HCEC 1CT (cell line): ENCODE data around the gene TMEM187.

Experiments
- DNase-seq: peaks from one replicate; pipeline ENCODE4 v3.0.0-alpha.2; 2017

TMEM187 gene

DNA sequence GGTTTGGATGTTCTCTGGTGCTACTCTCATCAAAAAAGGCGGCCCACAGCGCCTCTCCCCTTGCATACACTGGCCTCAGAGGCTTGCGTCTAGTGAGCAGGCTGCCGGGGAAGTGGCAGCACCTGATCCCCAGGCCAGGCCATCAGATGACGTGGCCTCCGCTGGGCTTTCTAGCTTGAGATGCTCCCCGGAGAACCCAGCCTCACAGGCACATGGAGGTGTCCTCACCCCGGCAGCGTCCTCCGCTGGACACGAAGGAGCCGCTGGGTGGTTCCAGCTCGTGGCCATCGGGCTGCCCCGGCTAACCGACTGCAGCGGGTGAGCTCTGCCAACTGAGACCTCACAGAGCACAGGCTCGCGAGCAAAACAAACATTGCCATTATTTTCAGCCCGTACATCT, 34.4 kb downstream of the TMEM187 start:
- no peak for DNase-seq

DNA sequence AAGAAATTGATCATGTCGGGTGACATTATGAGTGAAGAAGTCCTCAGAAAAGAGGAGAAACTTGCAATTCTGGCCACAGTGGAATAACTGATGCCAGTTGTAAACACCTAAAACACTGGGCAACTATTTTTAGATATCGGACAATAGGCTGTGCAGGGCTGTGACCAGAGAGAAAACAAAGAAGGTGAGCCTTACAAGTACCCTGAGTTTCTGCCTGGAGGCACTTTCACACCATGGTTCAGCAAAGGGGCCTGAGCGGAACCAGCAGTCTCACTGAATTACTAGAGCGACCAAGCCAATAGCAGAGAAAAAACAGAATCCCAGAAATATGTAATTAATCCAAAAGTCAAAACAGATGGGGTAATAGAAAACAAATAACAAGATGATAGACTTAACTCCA, 36.0 kb downstream of the TMEM187 start:
- DNase-seq = no peak

DNA sequence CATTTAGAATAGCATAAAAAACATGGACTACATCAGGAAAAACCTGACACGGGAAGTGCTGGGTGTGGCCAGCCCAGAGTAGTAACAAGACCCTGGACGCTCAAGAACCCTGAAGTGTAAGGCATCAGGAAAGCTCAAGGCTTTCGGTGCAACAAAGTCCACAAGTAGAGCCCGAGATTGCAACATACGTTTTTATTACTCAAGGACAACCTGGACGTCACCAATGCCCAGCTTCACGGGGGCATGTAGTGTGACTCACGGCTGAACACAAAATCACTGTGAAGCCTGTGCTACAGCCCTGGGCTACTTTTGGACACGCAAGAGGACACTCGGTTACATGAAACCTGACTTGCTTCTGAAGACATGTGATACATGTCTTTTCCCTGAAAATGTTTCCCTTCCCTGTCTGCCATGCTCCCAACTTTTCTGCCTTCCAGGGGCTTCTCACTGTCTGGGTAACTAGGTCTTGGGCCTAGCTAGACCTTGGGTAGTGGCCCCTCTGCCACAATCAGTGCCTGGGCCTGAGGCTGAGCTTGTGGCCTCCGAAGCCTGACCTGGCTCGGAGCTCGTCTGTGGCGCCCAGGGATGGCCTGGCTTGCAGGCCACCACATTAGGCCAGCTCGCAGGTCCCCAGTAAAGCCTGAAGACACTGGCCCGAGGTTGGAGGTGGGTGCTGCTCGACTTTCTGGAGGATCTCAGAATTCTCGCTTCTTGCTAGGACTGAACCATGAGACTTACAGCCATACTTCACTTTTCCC, 38.0 kb downstream of the TMEM187 start:
- no peak for DNase-seq

DNA sequence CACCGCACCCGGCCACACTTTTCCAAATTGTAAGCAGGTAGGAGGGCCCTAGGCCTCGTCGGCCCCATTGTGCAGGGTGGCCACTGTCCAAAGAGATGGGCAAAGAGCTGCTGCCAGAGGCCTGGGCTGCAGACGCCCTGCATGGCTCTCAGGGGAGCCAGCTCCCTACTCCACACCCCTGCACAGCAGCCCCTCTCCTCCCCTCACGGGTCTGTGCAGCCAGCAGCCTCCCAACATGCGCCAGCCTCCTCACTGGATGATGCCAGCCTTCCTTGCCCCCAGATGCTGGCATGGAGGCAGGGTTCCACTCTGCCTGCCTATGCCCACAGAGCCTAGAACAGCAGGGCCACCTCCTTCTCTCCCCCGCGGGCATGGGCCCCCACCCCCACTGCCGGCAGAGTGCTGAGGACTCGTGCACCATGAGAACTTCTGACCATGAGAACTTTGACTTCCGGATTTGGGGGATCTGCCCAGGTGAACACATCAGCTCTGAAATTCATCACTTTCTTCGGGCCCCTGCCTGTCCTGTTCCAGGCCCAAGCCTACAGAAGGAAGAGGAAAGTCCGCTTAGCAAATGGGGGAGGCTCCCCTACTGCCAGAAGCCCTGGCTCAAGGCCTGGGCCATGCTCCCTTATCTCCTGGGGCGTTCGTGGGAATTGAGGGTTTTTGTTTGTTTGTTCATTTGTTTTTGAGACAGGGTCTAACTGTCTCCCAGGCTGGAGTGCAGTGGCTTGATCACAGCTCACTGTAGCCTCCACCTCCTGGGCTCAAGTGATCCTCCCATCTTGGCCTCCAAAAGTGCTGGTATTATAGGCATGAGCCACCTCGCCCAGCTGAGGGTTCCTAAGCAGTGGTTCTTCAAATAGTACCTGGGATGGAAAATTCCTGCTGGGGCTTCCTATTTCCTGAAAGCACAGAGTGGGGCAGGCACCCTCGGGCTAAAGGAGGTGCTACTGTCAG, 39.1 kb downstream of the TMEM187 start:
- no peak for DNase-seq

DNA sequence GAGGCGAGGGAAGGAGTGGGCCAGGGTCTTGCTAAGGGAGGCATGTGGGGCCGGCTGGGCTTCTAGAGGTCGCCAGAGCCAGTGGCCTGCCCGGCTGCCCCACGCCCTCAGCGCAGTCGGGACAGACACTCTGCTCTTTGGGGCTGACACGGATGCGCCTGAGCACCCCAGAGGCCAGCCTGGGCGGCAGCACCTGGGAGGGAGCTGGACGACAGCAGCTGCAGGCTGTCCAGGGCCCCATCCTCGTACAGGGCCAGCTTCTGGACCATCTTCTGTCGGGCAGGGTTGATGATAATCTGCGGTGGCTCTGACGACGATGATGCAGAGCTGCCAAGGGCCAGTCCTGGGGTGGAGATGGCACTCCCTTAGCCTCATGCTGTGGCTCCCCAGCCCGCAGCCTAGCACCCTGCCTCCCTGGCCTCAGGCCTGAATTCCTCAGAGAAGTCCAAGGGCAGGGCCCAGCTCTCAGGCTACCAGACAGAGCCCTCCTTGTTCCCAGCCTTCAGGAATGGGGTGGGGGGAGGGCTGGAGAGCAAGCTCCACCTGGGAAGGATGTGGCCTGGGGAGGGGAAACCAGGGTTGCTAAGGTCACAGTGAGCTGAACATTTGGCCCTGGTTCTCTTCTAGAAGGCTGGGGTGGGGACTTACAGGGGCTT, 39.9 kb downstream of the TMEM187 start:
- DNase-seq = no peak

DNA sequence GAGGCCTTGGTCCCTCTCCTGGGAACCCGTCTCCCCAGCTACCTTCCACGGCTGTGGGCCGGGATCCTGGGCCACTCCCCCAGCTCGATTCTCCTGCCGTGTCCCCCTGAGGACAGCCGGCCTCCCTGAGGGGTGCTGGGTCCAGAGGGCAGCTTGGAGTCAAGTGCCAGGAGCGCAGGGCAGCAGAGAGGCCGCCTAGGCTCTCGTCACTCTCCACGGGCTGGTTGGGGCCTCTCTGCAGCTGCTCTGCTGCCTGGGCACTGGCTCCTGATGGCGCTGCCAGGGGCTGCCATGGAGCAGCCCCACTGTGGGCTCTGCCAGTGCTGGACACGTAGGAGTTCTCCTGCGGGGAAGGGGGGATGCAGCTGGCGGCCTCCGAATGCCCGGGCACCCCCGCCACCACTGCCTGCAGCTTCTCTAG, 40.5 kb downstream of the TMEM187 start:
- no peak for DNase-seq

DNA sequence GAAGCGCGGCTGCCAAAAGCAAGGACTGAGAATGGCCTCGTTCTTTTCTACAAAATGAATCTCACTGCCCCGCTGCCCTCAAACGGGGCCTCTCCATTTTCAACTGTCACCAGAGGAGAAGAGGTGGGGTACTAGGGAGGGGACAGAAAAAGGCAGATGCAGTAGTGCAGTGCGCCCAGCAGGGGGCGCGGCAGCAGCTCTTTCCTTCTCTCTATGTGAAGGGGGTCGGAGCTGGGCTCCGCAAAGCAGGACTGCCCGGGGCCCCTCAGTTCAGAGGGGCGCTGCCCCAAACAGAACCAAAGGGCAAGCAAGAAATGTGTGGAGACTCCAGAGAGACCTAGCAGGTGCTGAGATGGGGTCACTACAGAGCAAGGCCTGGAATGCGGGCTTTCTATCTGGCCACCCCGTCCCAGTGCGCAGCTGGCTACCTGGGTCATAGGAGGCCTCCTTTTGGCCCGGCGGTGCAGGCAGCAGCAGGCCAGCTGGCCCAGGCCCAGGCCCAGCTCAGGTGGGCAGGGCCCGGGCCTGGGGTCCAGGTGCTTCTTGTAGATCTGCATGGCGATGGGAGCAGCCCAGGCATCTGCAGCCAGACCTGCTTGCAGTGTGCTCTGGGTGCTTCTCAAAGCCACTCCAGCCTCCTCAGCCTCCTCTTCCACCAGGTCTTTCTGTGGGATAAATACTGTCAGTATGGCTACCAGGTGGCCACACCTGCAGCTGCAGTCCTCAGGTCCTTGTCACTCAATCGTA, 41.2 kb downstream of the TMEM187 start:
- no peak for DNase-seq

DNA sequence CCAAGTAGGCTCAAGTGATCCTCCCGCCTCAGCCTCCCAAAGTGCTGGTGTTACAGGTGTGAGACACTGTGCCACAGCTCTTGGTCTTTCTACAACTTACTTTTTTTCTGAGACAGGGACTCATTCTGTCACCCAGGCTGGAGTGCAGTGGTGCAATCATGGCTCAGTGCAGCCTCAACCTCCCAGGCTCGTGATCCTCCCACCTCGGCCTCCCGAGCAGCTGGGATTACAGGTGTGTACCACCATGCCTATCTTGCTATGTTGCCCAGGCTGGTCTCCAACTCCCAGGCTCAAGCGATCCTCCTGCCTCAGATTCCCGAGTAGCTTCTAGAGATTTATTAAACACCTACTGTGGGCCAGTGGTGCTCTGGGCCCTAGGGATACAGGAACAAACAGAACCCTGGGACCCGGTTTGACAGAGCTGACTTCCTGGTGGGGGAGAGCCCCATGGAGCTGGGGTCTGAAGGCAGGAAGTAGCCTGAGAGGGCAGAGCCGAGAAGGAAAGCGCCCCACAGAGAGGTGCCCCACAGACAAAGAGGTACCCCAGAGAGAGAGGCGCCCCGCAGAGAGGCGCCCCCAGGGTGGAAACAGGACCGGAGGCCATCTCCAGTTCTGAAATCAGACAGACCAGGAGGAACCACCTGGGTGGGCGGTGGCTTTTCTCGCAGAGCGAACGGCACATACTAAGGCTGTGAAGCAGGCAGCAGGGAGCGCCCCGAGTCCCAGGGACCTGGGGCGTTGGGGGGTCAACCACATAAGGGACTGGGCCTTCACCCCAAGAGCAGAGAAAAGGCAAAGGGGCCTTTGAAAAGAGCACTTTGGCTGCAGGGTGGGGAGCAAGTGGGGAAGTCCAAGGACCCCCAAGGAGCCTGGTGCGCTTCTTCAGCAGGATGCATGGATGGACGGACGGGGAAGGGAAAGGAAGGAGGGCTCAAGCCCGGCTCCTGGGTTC, 42.2 kb downstream of the TMEM187 start:
- DNase-seq = no peak

DNA sequence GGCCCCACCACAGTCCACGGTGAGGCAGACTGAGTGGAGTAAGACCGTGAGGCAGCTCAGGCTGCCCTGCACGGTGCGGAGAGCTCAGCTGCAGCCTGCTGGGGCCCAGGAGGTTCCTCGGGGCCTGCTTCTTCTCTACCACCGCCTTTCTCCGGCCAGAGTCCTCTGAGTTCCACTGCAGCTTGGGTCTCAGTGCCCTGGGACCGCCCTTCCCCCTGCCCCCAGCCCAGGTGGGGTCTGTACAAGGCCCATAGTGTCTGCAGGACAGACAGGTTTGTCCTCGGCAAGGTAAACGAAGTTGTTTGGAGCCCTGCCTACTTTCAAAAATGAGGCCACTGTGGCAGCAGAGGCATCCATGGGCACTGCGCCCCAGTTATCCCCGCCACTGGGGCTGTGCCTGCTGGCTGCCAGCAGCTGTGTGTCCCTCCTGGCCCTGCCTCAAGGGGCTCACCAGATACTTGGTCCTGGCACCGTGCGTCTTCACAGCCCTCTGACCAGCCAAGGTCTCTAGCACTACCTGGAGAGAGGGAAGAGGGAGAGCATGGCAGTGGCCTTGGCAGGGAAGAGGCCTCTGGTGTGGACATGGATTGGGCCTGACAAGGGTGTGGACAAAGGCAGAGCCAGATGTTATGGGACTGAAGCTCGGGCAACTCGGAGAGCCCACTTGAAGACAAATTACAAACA, 43.2 kb downstream of the TMEM187 start:
- no peak for DNase-seq

DNA sequence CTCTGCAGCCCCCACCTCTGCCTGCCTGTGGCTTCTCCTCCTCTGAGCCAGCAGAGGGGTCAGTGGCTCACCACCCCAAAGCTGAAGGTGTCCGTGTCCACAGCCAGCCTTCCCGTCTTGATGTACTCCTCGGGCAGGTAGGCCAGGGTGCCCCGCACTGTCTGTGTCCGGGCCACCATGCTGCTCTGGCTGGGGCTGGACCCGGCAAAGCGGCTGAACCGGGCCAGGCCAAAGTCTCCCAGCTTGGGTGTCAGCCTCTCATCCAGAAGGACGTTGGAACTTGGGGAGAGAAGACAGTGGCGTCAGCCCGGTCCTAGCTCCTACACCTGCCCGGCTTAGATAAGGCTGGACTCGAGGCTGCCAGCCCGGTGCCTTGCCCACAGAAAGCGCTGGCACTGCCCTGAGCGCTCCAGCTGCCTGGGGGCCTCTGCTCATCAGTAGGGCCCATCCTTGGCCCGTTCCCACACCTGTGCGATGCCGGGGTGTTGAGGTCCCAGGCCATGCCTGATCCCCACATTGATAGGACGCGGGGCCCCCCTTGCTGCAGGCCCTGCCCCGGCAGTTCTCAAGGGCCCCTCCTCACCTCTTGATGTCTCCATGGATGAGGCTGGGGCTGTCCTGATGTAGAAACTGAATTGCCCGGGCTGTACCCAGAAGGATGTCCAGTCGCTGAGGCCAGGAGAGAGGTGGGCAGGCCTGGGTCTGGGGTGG, 44.0 kb downstream of the TMEM187 start:
- DNase-seq = no peak

DNA sequence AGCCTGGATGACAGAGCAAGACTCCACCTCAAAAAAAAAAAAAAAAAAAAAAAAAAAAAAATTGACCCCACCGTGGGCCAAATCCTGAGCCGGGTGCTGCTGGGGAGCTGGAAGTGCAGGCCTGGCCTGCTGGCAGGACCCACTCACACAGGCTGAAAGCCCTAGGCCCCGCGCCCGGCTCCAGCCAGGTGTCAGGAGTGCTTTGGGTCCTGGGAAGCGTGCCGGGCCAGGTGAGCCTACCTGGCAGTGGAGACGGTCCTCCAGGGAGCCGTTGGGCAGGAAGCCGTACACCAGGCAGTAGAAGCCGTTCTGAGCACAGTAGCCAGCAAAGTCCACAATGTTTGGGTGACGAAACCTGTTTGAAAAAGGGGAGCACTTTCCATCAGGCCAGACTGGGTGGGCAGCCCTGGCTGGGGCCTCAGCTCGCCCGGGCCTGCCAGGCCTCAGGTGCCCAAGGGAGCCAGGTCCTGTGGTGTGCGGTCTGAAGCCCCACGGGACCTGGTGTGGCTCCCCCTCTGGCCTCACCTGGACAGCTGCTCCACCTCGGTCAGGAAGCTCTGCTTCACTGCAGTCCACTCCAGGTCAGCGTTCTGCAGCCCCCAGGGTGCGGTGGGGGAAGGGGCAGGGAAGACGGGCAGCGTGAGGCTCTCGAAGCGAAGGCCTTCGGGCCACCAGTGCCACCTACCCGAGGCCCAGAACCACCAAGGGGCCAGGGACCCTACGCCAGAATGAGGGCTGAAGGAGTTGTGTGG, 45.4 kb downstream of the TMEM187 start:
- DNase-seq = no peak

DNA sequence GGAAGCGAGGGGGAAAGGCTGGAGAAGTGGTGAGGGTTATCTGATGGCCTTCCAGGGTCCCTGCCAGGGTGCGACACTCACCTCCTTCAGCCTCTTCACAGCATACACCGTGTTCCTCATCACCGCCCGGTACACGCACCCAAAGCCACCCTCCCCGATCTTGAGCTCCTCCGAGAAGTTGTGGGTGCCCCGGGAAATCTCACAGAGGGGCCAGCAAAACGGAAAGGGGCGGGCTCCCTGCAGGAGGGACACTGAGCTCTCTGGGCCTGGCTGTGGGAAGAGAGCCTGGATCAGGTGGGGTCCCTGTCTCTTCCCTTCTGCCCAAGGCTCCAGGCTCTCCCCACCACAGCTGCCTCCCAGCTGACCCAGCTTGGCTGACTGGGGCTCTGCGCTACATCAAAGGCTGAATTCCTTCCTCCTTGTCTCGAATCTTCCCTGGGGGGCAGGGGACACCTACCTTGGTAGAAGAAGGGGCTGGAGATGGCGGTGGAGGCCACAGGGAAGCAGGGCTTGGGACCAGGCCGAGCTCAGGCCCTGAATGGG, 46.0 kb downstream of the TMEM187 start:
- DNase-seq = no peak

DNA sequence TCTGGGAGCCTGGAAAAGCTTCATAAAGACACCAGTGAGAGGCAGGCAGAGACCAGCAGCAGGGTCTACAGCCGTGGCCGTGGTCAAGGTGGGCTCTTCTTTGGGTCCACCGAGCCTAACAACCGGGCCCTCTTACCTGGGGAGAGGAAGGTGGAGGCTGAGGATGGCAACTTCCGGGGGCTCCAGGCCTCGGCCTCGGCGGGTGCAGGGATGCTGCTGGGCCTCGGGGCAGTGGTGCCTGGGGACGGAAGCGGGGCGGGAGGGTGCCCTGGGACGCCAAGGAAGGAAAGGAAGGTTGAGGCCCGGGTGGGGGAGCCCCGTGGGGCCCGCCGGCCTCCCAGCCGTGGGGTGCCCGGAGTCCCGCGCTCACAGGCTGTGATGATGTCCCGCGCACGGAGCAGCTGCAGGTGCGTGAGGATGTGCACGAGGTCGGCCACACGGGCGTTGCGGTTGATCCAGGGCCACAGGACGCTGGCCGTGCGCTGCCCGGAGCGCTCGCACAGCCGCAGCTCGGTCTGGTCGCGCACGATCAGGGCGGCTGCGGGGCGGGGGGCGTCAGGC, 46.6 kb downstream of the TMEM187 start:
- peak; percentile 3 for DNase-seq

DNA sequence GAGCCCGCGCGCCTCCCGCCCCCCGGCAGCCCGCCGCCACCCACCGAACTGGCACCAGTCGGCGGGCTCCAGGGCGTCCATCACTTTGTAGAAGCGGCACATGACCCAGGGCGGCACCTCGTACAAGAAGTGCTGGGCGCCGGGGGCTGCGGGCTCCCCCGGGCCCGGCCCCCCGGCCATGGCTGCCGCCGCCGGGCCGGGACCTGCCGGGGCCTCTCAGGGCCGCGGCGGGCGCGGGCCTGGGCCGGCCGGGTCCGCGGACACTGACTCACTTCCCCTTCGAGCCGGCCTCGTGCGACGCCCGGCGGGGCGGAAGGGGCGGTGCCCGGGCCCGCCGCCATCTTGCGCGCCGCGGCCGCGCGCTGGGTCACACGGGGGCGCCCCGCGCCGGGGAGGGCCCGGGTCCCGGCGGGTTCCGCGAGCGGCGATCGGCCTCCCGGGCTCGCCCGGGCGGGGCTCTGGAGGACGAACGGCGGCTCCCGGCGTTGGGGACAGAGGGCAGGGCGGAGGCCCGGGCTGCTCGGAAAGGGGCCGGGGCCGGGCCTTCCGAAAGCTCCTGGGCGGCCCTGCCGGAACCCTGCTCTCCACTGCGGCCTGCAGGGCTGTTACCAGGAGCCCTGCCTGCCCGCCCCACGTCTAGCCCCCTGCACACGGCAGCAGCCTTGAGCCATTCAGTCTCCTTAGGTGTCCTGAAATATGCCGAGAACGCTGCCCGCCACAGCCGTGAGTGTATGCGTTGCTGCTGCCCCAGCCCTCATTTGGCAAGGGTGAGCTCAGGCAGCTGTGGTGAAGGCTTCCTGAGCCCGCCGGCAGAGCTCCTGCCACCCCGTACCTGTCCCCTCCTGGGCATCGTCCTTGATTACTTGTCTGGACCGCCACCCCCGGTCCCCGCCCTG, 47.3 kb downstream of the TMEM187 start, which contains the start of gene IRAK1:
Gene IRAK1 (minus strand): TSS at position 270 of the 896 bp plus-strand sequence. CDS start 90 bp downstream, at position 180.
- peak; percentile 65 for DNase-seq

DNA sequence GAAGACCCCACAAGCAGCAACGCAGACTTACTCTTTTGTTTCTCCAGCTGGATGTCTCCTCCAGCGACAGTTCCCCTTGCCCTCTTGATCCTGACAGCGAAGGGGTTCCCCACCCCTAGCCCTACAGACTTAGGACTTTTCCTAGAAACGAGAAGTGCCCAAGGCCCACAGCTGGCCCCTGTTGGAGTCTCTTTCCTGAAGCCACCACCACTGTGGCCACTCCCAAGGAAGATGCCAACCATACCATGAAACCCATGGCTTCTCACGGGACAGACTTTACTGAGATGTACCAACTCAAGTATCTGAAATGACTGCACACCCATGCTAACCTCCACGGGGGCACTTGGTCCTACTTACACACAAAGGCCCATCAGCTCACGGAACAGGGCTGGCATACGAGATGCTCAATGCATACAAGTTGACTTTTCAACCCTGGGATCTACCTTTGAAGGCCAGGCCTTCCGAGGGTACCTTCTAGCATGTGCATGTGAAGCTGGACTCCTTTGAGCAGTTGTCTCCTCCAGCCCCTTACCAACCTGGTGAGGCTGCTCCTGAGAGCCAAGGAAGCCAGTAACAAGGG, 48.1 kb downstream of the TMEM187 start:
- DNase-seq = no peak

DNA sequence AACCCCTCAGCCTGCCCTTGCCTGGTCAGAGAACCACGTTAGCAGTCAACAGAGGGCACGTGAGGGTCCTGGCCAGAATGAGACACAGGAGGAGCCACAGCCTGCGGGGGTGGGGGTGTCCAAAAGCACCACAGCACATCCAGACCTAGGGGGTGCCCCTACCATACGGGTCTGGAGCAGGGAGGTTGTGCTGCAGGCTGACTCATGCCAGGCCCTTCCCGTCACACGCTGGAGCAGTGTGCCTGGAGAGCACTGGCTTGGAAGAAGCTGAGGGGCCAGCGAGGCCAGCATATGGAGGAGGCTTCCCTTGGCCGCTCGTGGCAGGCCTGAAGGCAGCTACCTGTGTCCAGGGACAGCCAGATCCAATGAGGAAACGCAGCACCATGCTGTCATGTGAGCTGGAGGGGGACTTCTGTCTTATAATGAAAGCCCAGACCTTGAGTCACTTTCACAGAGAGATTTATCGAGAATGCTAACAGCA, 48.6 kb downstream of the TMEM187 start:
- DNase-seq = peak; percentile 38

DNA sequence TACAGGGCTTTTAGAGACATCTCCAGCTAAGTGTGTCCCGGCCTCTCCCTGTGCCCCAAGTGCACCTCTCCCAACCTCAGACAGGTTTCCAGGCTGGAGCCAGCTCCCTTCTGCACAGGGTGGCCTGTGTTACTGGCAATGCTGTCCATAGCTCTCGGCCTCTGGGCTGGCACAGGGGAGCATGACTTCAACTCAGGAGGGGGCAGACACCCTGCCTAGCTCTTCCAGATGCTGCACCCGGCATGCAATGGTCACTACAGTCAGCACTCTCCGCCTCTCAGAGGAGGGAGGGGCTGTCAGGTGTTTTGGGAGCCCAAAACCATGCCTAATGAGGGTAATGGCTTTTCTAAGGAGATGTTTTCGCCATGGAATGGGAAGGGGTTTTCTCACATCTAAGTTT, 49.6 kb downstream of the TMEM187 start:
- no peak for DNase-seq
